KMS-11 (cell line): Measurements from ENCODE around the gene KIF1A.

Experiments
- H2AFZ ChIP-seq: fragments of 200-600 bp; sonication (generic); 2 replicates; pipeline ENCODE4 v1.6.1; 2016; ENCODE audit warnings: antibody characterized with exemption, mixed run types, low read depth
- H3K27ac ChIP-seq: fragments of 200-600 bp; sonication (generic); 2 replicates; pipeline ENCODE4 v1.6.1; 2016; ENCODE audit warnings: mild to moderate bottlenecking, mixed run types
- H3K27me3 ChIP-seq: fragments of 200-600 bp; sonication (generic); 2 replicates; pipeline ENCODE4 v1.6.1; 2017; ENCODE audit warnings: mild to moderate bottlenecking, low read depth, mixed run types, moderate library complexity; ENCODE audit not compliant: insufficient read depth
- H3K36me3 ChIP-seq: fragments of 200-600 bp; sonication (generic); 2 replicates; pipeline ENCODE4 v1.6.1; 2017; ENCODE audit warnings: mild to moderate bottlenecking, mixed run types; ENCODE audit not compliant: insufficient read depth
- H3K4me1 ChIP-seq: fragments of 200-600 bp; sonication (generic); 2 replicates; pipeline ENCODE4 v1.6.1; 2016; ENCODE audit warnings: mild to moderate bottlenecking, low read depth, mixed run types; ENCODE audit not compliant: poor library complexity, severe bottlenecking
- H3K4me2 ChIP-seq: fragments of 200-600 bp; sonication (generic); 2 replicates; pipeline ENCODE4 v1.7.0; 2016; ENCODE audit warnings: mild to moderate bottlenecking, mixed run types
- H3K4me3 ChIP-seq: fragments of 200-600 bp; sonication (generic); IDR thresholded peaks from 2 replicates; pipeline ENCODE4 v1.6.1; 2017; ENCODE audit warnings: low read depth, low read length, mixed read lengths; ENCODE audit not compliant: insufficient read depth
- H3K79me2 ChIP-seq: fragments of 200-600 bp; sonication (generic); 2 replicates; pipeline ENCODE4 v1.6.1; 2016; ENCODE audit warnings: low read depth, mixed run types; ENCODE audit not compliant: insufficient read depth
- H3K9ac ChIP-seq: fragments of 200-600 bp; sonication (generic); 2 replicates; pipeline ENCODE4 v1.6.1; 2016; ENCODE audit warnings: mild to moderate bottlenecking, mixed run types
- H4K20me1 ChIP-seq: fragments of 200-600 bp; sonication (generic); 2 replicates; pipeline ENCODE4 v1.6.1; 2016; ENCODE audit warnings: mild to moderate bottlenecking, mixed run types; ENCODE audit not compliant: insufficient read depth
- TF ChIP-seq, protein P1 (sequence below): fragments of 200-600 bp; sonication (generic); conservative IDR thresholded peaks from 2 replicates; pipeline ENCODE4 v1.6.1; 2017; ENCODE audit warnings: low read depth, mild to moderate bottlenecking, antibody characterized with exemption, low read length, moderate library complexity, mixed read lengths

KIF1A gene

DNA sequence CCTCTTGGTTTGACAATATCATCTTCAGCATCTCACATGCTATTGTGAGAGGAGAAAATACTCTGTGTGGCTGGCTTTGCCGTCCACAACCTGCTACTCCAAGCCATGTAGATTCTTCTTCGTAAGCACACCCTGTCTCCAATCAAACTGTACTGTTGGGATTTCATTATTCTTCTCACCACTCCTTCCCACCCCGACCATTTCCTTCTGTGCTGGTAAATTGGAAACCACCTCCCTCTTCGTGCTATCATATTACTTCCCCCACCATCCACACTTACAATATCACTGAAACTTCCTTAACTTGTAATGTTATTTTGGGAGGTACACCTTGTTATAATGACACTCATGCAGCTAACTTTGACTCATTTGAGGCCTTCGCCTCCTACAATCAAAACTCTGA, 45.4 kb upstream of the KIF1A start:
- Histone ChIP-seq H3K4me1 (no peaks in the 10 kb centered on the region), H3K4me3 (no peak overlapping the region), H2AFZ (no peak overlapping the region), H3K27me3 (peaks cover 29% of the 10 kb centered on the region), H3K27ac (no peak overlapping the region), H4K20me1 (no peaks in the 10 kb centered on the region), H3K9ac (no peak overlapping the region), H3K79me2 (no peaks in the 10 kb centered on the region), H3K4me2 (no peak overlapping the region), H3K36me3 (no peaks in the 10 kb centered on the region)
- TF ChIP-seq, protein P1, sequence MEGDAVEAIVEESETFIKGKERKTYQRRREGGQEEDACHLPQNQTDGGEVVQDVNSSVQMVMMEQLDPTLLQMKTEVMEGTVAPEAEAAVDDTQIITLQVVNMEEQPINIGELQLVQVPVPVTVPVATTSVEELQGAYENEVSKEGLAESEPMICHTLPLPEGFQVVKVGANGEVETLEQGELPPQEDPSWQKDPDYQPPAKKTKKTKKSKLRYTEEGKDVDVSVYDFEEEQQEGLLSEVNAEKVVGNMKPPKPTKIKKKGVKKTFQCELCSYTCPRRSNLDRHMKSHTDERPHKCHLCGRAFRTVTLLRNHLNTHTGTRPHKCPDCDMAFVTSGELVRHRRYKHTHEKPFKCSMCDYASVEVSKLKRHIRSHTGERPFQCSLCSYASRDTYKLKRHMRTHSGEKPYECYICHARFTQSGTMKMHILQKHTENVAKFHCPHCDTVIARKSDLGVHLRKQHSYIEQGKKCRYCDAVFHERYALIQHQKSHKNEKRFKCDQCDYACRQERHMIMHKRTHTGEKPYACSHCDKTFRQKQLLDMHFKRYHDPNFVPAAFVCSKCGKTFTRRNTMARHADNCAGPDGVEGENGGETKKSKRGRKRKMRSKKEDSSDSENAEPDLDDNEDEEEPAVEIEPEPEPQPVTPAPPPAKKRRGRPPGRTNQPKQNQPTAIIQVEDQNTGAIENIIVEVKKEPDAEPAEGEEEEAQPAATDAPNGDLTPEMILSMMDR: no peak

DNA sequence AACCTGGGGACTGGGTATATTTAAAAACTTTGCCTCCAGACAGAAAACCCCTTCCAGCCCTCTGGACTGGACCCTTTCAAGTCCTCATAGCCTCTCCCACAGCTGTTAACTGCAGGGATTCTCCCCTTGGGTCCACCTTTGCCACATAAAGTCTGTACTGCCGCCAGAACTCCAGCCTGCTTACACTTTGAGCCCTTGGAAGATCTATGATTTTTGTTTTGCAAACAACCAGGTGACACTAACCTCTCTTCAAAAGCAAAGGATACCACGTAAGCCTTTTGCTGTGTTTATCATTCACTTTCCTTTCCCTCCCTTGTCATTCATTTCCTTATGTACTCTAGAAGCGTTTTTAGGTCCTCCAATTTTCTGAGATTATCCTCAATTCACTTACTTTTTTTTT, 44.5 kb upstream of the KIF1A start:
- no peak overlapping the region for H3K9ac ChIP-seq
- no peaks in the 10 kb centered on the region for H3K79me2 ChIP-seq
- H4K20me1 ChIP-seq: no peaks in the 10 kb centered on the region
- no peak overlapping the region for H3K27ac ChIP-seq
- H3K4me2 ChIP-seq: no peak overlapping the region
- no peaks in the 10 kb centered on the region for H3K4me1 ChIP-seq
- no peak overlapping the region for H2AFZ ChIP-seq
- no peaks in the 10 kb centered on the region for H3K36me3 ChIP-seq
- H3K4me3 ChIP-seq: no peak overlapping the region
- TF ChIP-seq, protein P1: no peak
- peaks cover 36% of the 10 kb centered on the region for H3K27me3 ChIP-seq

DNA sequence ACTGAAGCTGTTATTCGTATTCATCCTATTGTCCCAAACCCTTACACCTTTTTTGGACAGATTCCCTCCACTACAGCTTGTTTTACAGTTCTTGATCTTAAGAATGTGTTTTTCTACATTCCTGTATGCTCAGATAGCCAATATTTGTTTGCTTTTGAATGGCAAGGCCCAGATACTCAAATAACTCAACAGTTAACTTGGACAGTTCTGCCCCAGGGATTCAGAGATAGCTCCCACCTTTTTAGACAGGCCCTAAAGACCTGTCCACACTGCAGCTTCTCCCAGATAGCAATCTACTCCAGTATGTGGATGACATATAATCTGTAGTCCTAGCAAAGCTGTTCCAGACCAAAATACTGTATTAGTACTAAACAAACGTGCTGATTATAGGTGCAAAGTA, 41.5 kb upstream of the KIF1A start:
- Histone ChIP-seq H3K4me2 (no peak overlapping the region), H4K20me1 (no peaks in the 10 kb centered on the region), H3K27me3 (peaks cover 43% of the 10 kb centered on the region), H3K79me2 (no peaks in the 10 kb centered on the region), H3K4me3 (no peak overlapping the region), H3K4me1 (no peaks in the 10 kb centered on the region), H3K9ac (no peak overlapping the region), H3K36me3 (no peaks in the 10 kb centered on the region), H3K27ac (no peak overlapping the region), H2AFZ (no peak overlapping the region)
- TF ChIP-seq, protein P1: no peak

DNA sequence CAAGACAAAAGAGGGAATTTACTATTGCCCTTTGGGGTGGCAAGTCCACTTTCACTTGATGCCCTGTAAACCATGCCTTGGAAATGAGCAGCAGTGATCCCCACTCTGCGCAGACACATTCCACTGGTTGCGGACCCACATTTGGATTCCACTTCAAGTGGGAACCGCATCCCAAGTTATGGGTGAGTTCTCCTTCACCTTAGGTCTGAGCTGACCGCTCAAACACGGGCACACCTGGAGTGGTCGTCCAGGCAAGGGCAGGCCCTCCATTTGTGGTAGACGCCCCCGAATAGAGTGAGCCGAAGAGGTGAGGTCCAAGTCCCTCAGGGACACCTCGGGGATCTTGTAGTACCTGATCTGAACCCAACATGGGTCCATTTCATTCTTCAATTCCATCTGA, 38.9 kb upstream of the KIF1A start:
- TF ChIP-seq, protein P1: no peak
- H3K27ac ChIP-seq: no peak overlapping the region
- H3K79me2 ChIP-seq: no peaks in the 10 kb centered on the region
- H2AFZ ChIP-seq: no peak overlapping the region
- peaks cover 37% of the 10 kb centered on the region for H3K27me3 ChIP-seq
- H3K4me1 ChIP-seq: no peaks in the 10 kb centered on the region
- H4K20me1 ChIP-seq: no peaks in the 10 kb centered on the region
- no peaks in the 10 kb centered on the region for H3K36me3 ChIP-seq
- H3K4me3 ChIP-seq: no peak overlapping the region
- H3K9ac ChIP-seq: no peak overlapping the region
- no peak overlapping the region for H3K4me2 ChIP-seq

DNA sequence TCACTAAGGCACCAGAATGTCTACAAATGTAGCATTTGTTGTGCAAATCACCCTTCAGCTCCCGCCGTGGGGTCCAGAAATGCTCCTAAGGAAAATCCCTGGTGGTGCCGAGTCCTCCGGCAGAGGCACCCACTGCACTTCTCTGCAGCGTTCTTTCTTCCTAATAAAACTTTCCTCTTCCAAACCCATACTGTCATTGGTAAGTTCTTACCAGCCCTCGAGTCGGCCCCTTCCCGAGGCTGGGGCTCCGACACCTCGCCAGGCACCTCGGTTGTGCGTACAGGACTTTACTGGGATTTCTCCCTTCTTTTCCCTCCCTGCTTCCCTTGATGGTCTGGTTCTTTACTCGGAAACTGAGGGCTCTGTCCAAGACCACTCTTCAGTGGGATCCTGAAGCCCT, 38.3 kb upstream of the KIF1A start:
- Histone ChIP-seq H2AFZ (no peak overlapping the region), H3K4me1 (no peaks in the 10 kb centered on the region), H4K20me1 (no peaks in the 10 kb centered on the region), H3K36me3 (no peaks in the 10 kb centered on the region), H3K27ac (no peak overlapping the region), H3K9ac (no peak overlapping the region), H3K27me3 (peaks cover 32% of the 10 kb centered on the region), H3K4me3 (no peak overlapping the region), H3K79me2 (no peaks in the 10 kb centered on the region), H3K4me2 (no peak overlapping the region)
- TF ChIP-seq, protein P1: no peak
